ENCODE data around the gene LRP5. TPM values are rescaled to one million over a fixed set of nuclear protein-coding genes. Genes with fewer than 3 reads are reported as not detected.

The LRP5 gene
- total RNA-seq, 2 donors from 2014 or later = 81.0 to 110 TPM

- H3K27ac ChIP-seq = no peak overlapping the region
- no peaks in the 10 kb centered on the region for H3K36me3 ChIP-seq
- H3K27me3 ChIP-seq = no peaks in the 10 kb centered on the region
- H3K9me3 ChIP-seq = no peaks in the 10 kb centered on the region
- intact Hi-C loops (cut with DNase I) = loop anchor here (10.0 kb wide), 1 partner anchor 106 kb away; no protein-coding TSS in a partner anchor
- no peak for DNase-seq
- peaks cover 20% of the 10 kb centered on the region for H3K4me1 ChIP-seq
- no peak overlapping the region for H3K4me3 ChIP-seq
- no peak overlapping the region for H3K9ac ChIP-seq (ENCODE audit: low read depth in 2 of 2, low read length in 2 of 2)
- TF ChIP-seq CTCF (IDR thresholded peaks at IDR 0.05) = no peak
Measured at GRCh38 chr11:68469122-68469521, 156.7 kb downstream of the LRP5 start.

DNA sequence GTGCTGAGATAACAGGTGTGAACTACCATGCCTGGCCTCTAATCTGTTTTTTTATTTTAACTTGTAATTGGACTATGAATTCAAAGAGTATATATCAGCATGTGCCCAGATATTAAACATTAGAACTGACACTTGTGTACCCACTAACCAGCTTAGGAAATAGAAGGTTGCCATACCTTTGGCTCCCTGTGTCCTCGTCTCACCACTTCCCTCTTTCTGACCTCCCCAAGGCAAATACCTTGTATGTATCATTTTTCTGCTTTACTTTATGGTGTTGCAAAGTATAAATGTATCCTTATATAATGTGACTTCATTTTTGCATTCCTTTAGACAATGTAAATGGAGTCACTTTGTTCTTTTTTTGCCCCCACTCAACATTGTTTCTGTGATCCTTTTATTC lies 157.3 kb downstream of the LRP5 start:
- no peaks in the 10 kb centered on the region for H3K36me3 ChIP-seq
- TF ChIP-seq CTCF (IDR thresholded peaks at IDR 0.05) = no peak
- no peak overlapping the region for H3K27ac ChIP-seq
- no peak for DNase-seq
- no peak overlapping the region for H3K4me3 ChIP-seq
- intact Hi-C loops (cut with DNase I) = loop anchor here (10.0 kb wide), 1 partner anchor 105 kb away; no protein-coding TSS in a partner anchor
- no peaks in the 10 kb centered on the region for H3K9me3 ChIP-seq
- no peaks in the 10 kb centered on the region for H3K27me3 ChIP-seq
- H3K4me1 ChIP-seq = peaks cover 20% of the 10 kb centered on the region
- H3K9ac ChIP-seq (ENCODE audit: low read depth in 2 of 2, low read length in 2 of 2) = no peak overlapping the region

DNA sequence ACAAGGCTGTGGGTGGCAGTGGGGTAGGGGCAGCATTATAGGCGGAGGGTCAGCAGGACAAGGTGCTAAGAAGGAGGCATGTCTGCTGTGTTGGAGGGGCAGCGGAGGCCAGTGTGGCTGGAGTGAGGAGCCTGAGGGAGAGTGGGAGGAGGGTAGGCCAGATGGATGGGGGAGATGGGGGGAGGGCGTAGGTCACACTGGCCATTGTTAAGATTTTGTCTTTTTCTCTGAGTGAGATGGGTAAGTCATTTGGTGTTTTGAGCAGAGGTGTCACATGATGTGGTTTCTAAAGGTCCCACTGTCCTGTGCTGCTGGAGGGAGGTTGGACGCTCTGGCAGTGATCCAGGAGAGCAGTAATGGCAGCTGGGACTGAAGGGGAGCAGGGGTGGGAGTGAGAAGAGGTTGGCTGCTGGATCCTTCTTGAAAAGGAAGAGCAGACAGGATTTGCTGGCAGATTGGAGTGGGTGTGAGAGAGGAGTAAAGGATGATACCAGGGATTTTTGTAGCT lies 158.0 kb downstream of the LRP5 start:
- Histone ChIP-seq H3K27me3 (no peaks in the 10 kb centered on the region), H3K4me1 (peaks cover 18% of the 10 kb centered on the region), H3K36me3 (no peaks in the 10 kb centered on the region), H3K27ac (no peak overlapping the region), H3K4me3 (no peak overlapping the region), H3K9me3 (no peaks in the 10 kb centered on the region), H3K9ac (ENCODE audit: low read depth in 2 of 2, low read length in 2 of 2) (no peak overlapping the region)
- intact Hi-C loops (cut with DNase I) = no loop called here
- no peak for DNase-seq
- no peak for TF ChIP-seq CTCF (IDR thresholded peaks at IDR 0.05)

DNA sequence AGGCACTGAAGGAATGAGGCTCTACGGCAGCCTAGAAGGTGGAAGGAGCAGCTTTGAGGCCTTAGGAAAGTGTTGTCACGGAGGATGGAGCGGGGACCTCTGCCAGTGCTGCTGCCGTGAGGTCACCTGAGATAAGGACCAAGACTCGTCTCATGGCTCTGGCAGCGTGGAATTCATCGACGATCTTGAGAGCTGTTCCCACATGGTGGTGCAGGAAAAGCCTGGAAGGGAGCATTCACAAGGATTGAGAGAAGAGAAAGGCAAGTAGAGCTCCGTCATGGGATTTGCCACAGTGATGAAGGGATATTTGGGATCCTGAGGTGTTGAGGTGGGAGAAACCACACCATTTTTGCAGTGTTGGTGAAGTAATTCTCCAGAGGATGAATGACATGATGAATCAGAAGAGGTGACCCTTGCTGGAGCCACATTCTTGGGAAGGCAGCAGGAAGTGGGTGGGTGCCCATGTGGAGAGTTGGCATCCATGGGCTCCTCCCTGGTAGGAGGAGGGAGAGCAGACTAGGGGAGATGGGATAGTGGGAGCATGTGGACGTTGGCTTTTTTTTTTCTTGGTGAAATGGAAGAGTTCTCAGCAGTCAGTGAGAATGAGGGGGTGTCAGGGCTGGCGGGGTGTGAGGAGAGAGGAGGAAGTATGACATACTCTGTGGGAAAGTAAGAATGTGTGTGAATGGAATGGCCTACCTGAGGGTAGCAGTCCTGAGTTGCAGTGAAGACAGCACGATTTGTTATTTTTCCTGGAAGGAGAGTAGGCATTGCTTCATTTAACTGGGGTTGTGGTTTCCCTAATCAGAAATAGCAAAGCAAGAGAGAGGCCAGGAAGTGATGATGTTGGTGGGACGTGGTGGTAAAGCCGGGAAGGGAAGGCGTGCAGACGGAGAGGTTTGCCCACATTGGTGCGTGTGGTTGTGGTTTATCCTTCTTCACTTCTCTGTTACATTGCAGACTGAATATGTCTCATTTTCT lies 159.3 kb downstream of the LRP5 start:
- no peaks in the 10 kb centered on the region for H3K36me3 ChIP-seq
- H3K27ac ChIP-seq = no peak overlapping the region
- H3K9ac ChIP-seq (ENCODE audit: low read depth in 2 of 2, low read length in 2 of 2) = no peak overlapping the region
- intact Hi-C loops (cut with DNase I) = no loop called here
- H3K4me3 ChIP-seq = no peak overlapping the region
- no peak for DNase-seq
- TF ChIP-seq CTCF (IDR thresholded peaks at IDR 0.05) = no peak
- H3K9me3 ChIP-seq = no peaks in the 10 kb centered on the region
- H3K27me3 ChIP-seq = no peaks in the 10 kb centered on the region
- H3K4me1 ChIP-seq = peaks cover 18% of the 10 kb centered on the region

GRCh38 chr11:68472778-68473177 lies 160.4 kb downstream of the LRP5 start:
- no peak for TF ChIP-seq CTCF (IDR thresholded peaks at IDR 0.05)

More at GRCh38 chr11:68472778-68473177, 160.4 kb downstream of the LRP5 start:
- H3K4me3 ChIP-seq = no peak overlapping the region
- no peaks in the 10 kb centered on the region for H3K27me3 ChIP-seq
- H3K4me1 ChIP-seq = peaks cover 18% of the 10 kb centered on the region
- H3K36me3 ChIP-seq = no peaks in the 10 kb centered on the region
- H3K27ac ChIP-seq = no peak overlapping the region
- intact Hi-C loops (cut with DNase I) = no loop called here
- no peak for DNase-seq
- no peaks in the 10 kb centered on the region for H3K9me3 ChIP-seq
- no peak overlapping the region for H3K9ac ChIP-seq (ENCODE audit: low read depth in 2 of 2, low read length in 2 of 2)

All from colonic mucosa (tissue), 4 donors.